MCF 10A (cell line): Measurements from ENCODE around the gene LRG1. TPM values are rescaled to one million over a fixed set of nuclear protein-coding genes. Genes with fewer than 3 reads are reported as not detected.

ENCODE experiments used
- BruUV-seq: library from RNA; stranded (reverse); fragments of 400-500 nt; replicated peaks from 2 replicates; lab custom pipeline; 2021; lab: Mats Ljungman, UMichigan
- CTCF ChIA-PET: fragments of 300-600 bp; sonication (Branson Sonifier 250); formaldehyde crosslinking; extraction: SDS; loops from one replicate; lab custom pipeline; 2021; ENCODE audit warnings: antibody characterized with exemption, inconsistent platforms; lab: Yijun Ruan, JAX
- POLR2A ChIA-PET: fragments of 300-600, 350-650 bp; sonication (Branson Sonifier 250); formaldehyde crosslinking; extraction: SDS; loops from one replicate; lab custom pipeline; 2020; ENCODE audit warnings: antibody characterized with exemption, inconsistent platforms; lab: Yijun Ruan, JAX
- DNase-seq: peaks from one replicate; pipeline ENCODE4 v3.0.0-alpha.2; 2018; ENCODE audit not compliant: unreplicated experiment
- H3K27ac Mint-ChIP-seq: one replicate; pipeline ENCODE4 v1.8.0; 2022; ENCODE audit warnings: mild to moderate bottlenecking, low read depth, mixed read lengths; ENCODE audit not compliant: unreplicated experiment
- H3K27me3 Mint-ChIP-seq: one replicate; pipeline ENCODE4 v1.8.0; 2022; ENCODE audit warnings: mixed read lengths; ENCODE audit not compliant: insufficient read depth, unreplicated experiment
- H3K36me3 Mint-ChIP-seq: one replicate; pipeline ENCODE4 v1.8.0; 2022; ENCODE audit warnings: mild to moderate bottlenecking, moderate library complexity, mixed read lengths; ENCODE audit not compliant: insufficient read depth, unreplicated experiment
- H3K4me1 Mint-ChIP-seq: one replicate; pipeline ENCODE4 v1.8.0; 2022; ENCODE audit warnings: mixed read lengths; ENCODE audit not compliant: insufficient read depth, unreplicated experiment
- H3K4me3 Mint-ChIP-seq: one replicate; pipeline ENCODE4 v1.8.0; 2022; ENCODE audit warnings: mild to moderate bottlenecking, moderate library complexity, mixed read lengths; ENCODE audit not compliant: unreplicated experiment
- H3K9me3 Mint-ChIP-seq: one replicate; pipeline ENCODE4 v1.8.0; 2022; ENCODE audit warnings: mixed read lengths; ENCODE audit not compliant: unreplicated experiment
- CTCF ChIP-seq: fragments of 200-600 bp; IDR thresholded peaks from one replicate; pipeline ENCODE4 v1.8.0; 2022; ENCODE audit warnings: antibody characterized with exemption, mild to moderate bottlenecking; ENCODE audit not compliant: unreplicated experiment
- intact Hi-C: fragments of 100-400 bp; cut with micrococcal nuclease; formaldehyde crosslinking; loops from 2 replicates; pipeline ENCODE4 v1.14.1; 2022
- total RNA-seq: library from RNA; stranded (reverse); gene quantifications from 2 replicates; pipeline ENCODE4 v1.2.3, GENCODE V29; 2022

LRG1 gene
- total RNA-seq, 1 experiment from 2014 or later, result 0.33 TPM

GRCh38 chr19:4495471-4495870 lies 44.4 kb downstream of the LRG1 start:
- ChIA-PET CTCF (interaction anchor here (0.7 to 2.4 kb wide), 4 partner anchors 9 to 31 kb away, joined by 3 to 9 read pairs (median 7); no protein-coding TSS in a partner anchor), POLR2A (interaction anchor here (0.6 kb wide), 1 partner anchor 383 kb away, joined by 3 read pairs; no protein-coding TSS in a partner anchor)
- Mint-ChIP-seq H3K9me3 (no peaks in the 10 kb centered on the region), H3K27me3 (no peaks in the 10 kb centered on the region), H3K4me3 (no peak overlapping the region), H3K27ac (no peak overlapping the region), H3K36me3 (peaks cover 37% of the 10 kb centered on the region), H3K4me1 (no peaks in the 10 kb centered on the region)
- peak; percentile 62 for DNase-seq
- no TSS peak for BruUV-seq
- intact Hi-C loops, result no loop called here
- TF ChIP-seq CTCF, result peak; percentile 78

GRCh38 chr19:4494691-4495064 lies 45.2 kb downstream of the LRG1 start:
- no peak for TF ChIP-seq CTCF
- ChIA-PET POLR2A (interaction anchor here (0.8 kb wide), 1 partner anchor 30 kb away, joined by 3 read pairs; no protein-coding TSS in a partner anchor), CTCF (interaction anchor here (0.7 to 2.4 kb wide), 4 partner anchors 9 to 32 kb away, joined by 3 to 9 read pairs (median 7); no protein-coding TSS in a partner anchor)
- peaks cover 33% of the 10 kb centered on the region for H3K36me3 Mint-ChIP-seq
- intact Hi-C loops, result no loop called here
- H3K9me3 Mint-ChIP-seq, result no peaks in the 10 kb centered on the region
- no peak overlapping the region for H3K27ac Mint-ChIP-seq
- H3K4me3 Mint-ChIP-seq, result no peak overlapping the region
- no peaks in the 10 kb centered on the region for H3K4me1 Mint-ChIP-seq
- no TSS peak for BruUV-seq
- DNase-seq, result no peak
- no peaks in the 10 kb centered on the region for H3K27me3 Mint-ChIP-seq

GRCh38 chr19:4493929-4494690 lies 45.7 kb downstream of the LRG1 start:
- CTCF ChIA-PET, result interaction anchor here (0.8 kb wide), 1 partner anchor 67 kb away, joined by 3 read pairs; no protein-coding TSS in a partner anchor
- no peaks in the 10 kb centered on the region for H3K27me3 Mint-ChIP-seq
- no peak for TF ChIP-seq CTCF
- H3K9me3 Mint-ChIP-seq, result no peaks in the 10 kb centered on the region
- no peak overlapping the region for H3K4me3 Mint-ChIP-seq
- no peaks in the 10 kb centered on the region for H3K4me1 Mint-ChIP-seq
- H3K27ac Mint-ChIP-seq, result no peak overlapping the region
- peaks cover 33% of the 10 kb centered on the region for H3K36me3 Mint-ChIP-seq
- intact Hi-C loops, result no loop called here
- DNase-seq, result no peak
- TSS peak; percentile 27 for BruUV-seq
- POLR2A ChIA-PET, result interaction anchor here (0.8 kb wide), 1 partner anchor 31 kb away, joined by 3 read pairs; no protein-coding TSS in a partner anchor

DNA sequence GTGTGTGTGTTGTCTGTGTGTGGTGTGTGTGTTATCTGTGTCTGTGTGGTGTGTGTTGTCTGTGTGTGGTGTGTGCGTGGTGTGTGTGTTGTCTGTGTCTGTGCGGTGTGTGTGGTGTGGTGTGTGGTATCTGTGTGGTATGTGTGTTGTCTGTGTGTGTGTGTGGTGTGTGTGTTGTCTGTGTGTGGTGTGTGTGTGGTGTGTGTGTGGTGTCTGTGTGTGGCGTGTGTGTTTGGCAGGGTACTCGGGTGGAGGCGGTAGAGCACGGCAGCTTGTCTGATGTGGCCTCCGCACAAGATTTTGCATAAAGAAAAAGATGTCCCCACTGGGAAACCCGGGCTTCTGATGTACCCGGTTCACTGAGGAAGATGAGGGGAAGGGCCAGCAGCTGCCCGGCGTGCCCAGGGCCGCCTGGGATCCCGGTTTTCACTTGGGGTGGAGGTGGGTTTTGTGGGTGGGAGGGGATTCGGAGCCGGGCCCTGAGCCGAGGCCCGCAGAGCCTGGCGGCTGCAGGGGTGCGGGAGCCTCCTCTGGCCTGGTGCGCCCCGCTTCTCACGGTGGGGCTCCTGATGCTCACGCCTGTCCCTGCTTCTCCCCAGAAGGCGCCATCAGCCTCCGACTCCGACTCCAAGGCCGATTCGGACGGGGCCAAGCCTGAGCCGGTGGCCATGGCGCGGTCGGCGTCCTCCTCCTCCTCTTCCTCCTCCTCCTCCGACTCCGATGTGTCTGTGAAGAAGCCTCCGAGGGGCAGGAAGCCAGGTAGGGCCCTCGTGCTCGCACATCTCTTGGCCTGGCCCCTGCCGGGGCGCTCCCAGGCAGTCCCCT lies 46.5 kb downstream of the LRG1 start:
- Mint-ChIP-seq H3K27me3 (no peaks in the 10 kb centered on the region), H3K36me3 (peaks cover 36% of the 10 kb centered on the region), H3K27ac (no peak overlapping the region), H3K4me1 (no peaks in the 10 kb centered on the region), H3K9me3 (no peaks in the 10 kb centered on the region), H3K4me3 (no peak overlapping the region)
- no TSS peak for BruUV-seq
- no peak for TF ChIP-seq CTCF
- POLR2A ChIA-PET, result no interaction called here
- no peak for DNase-seq
- CTCF ChIA-PET, result interaction anchor here (0.8 kb wide), 1 partner anchor 68 kb away, joined by 3 read pairs; no protein-coding TSS in a partner anchor
- intact Hi-C loops, result no loop called here
